ENCODE results near the gene MTHFR. TPM values are rescaled to one million over a fixed set of nuclear protein-coding genes. Genes with fewer than 3 reads are reported as not detected.

Gene MTHFR
- total RNA-seq, 1 experiment from 2014 or later, result 18.2 TPM

DNA sequence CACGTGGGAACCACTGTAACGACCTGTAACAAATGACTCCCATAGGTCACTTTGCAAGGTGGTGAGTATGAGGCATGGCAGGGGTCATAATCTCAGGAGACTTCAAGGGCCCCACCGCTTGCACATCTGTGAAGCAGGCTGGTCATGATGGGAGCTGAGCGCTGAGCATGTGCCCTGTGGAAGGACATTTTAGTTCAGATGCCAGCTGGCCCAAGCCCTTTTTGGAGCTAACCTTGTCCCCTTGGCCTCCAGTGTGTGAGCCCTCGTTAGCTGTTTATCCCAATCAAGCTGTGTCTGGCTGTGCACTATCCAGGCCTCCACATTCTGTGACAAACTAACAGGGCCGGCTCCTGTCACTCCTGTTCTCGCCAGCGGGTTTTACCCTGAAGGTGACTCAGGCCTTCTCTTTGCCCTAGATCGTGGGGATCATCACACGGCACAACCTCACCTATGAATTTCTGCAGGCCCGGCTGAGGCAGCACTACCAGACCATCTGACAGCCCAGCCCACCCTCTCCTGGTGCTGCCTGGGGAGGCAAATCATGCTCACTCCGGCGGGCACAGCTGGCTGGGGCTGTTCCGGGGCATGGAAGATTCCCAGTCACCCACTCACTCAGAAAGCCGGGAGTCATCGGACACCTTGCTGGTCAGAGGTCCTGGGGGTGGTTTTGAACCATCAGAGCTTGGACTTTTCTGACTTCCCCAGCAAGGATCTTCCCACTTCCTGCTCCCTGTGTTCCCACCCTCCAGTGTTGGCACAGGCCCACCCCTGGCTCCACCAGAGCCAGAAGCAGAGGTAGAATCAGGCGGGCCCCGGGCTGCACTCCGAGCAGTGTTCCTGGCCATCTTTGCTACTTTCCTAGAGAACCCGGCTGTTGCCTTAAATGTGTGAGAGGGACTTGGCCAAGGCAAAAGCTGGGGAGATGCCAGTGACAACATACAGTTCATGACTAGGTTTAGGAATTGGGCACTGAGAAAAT, 34.3 kb upstream of the MTHFR start:
- Mint-ChIP-seq H3K4me1 (no peaks in the 10 kb centered on the region), H3K36me3 (ENCODE audit: insufficient read depth in 1 of 3, low read depth in 3 of 3) (peaks cover 26 to 93% (median 78%) of the 10 kb centered on the region in 3 experiments; a peak in 6 of 7 replicates), H3K4me3 (no peak overlapping the region), H3K27ac (no peak overlapping the region), H3K27me3 (ENCODE audit: low read depth) (no peaks in the 10 kb centered on the region), H3K9me3 (no peaks in the 10 kb centered on the region)
- no peak overlapping the region for H3K9ac ChIP-seq (ENCODE audit: extremely low read depth, insufficient read length, low read length)
- H3K18ac ChIP-seq (ENCODE audit: insufficient read length, low read depth, low read length), result no peak overlapping the region
- H3T11ph ChIP-seq (ENCODE audit: low read length), result no peak overlapping the region
- DNase-seq, result no peak
- H3K79me1 ChIP-seq (ENCODE audit: insufficient read depth, low read depth, low read length, poor library complexity, severe bottlenecking), result no peaks in the 10 kb centered on the region
- H2AK5ac ChIP-seq (ENCODE audit: insufficient read length, low read length), result no peak overlapping the region
- no peaks in the 10 kb centered on the region for H3K9me3 ChIP-seq (ENCODE audit: control insufficient read depth, low read depth, low read length)
- H3K56ac ChIP-seq (ENCODE audit: insufficient read length, low read depth, low read length), result no peak overlapping the region
- no peak overlapping the region for H4K5ac ChIP-seq (ENCODE audit: insufficient read length, low read depth, low read length)
- H3K23ac ChIP-seq (ENCODE audit: insufficient read length, low read depth, low read length), result no peak overlapping the region
- H2AFZ ChIP-seq (ENCODE audit: low read length), result no peak overlapping the region
- H3K23me2 ChIP-seq (ENCODE audit: insufficient read length, low read depth, low read length, poor library complexity, severe bottlenecking), result no peaks in the 10 kb centered on the region
- H4K20me1 ChIP-seq (ENCODE audit: control insufficient read depth, insufficient read depth, insufficient read length), result no peaks in the 10 kb centered on the region
- H2BK120ac ChIP-seq (ENCODE audit: low read depth, low read length, poor library complexity, severe bottlenecking), result no peak overlapping the region
- TF ChIP-seq, protein P1, sequence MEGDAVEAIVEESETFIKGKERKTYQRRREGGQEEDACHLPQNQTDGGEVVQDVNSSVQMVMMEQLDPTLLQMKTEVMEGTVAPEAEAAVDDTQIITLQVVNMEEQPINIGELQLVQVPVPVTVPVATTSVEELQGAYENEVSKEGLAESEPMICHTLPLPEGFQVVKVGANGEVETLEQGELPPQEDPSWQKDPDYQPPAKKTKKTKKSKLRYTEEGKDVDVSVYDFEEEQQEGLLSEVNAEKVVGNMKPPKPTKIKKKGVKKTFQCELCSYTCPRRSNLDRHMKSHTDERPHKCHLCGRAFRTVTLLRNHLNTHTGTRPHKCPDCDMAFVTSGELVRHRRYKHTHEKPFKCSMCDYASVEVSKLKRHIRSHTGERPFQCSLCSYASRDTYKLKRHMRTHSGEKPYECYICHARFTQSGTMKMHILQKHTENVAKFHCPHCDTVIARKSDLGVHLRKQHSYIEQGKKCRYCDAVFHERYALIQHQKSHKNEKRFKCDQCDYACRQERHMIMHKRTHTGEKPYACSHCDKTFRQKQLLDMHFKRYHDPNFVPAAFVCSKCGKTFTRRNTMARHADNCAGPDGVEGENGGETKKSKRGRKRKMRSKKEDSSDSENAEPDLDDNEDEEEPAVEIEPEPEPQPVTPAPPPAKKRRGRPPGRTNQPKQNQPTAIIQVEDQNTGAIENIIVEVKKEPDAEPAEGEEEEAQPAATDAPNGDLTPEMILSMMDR (conservative IDR thresholded peaks at IDR 0.05), result no peak
- no peak overlapping the region for H4K91ac ChIP-seq (ENCODE audit: insufficient read length, low read depth, low read length)
- H3K79me2 ChIP-seq (ENCODE audit: insufficient read depth, low read length), result no peaks in the 10 kb centered on the region
- no peak overlapping the region for H3K4ac ChIP-seq (ENCODE audit: low read depth, low read length)
- no peak overlapping the region for H2BK15ac ChIP-seq (ENCODE audit: low read depth, low read length)
- no peak overlapping the region for H2BK20ac ChIP-seq (ENCODE audit: low read depth, low read length, poor library complexity, severe bottlenecking)
- no CpG with 5 or more reads among the region's 20 CpGs for WGBS (ENCODE audit: extremely low coverage, insufficient read length, low lambda C conversion rate)
- no peak overlapping the region for H3K4me2 ChIP-seq (ENCODE audit: insufficient read depth, insufficient read length, low read length)
- no peaks in the 10 kb centered on the region for H3K27me3 ChIP-seq (ENCODE audit: insufficient read depth, low read length)
- no peak overlapping the region for H3K27ac ChIP-seq (ENCODE audit: insufficient read length, low read depth, low read length)
- H4K8ac ChIP-seq (replicated peaks; ENCODE audit: insufficient read length, low read depth, low read length), result no peak overlapping the region
- H2BK5ac ChIP-seq (ENCODE audit: insufficient read length, low read length), result no peak overlapping the region
- H2BK12ac ChIP-seq (ENCODE audit: insufficient read length, low read depth, low read length), result no peak overlapping the region
- no peaks in the 10 kb centered on the region for H3K4me1 ChIP-seq (ENCODE audit: insufficient read depth, low read length)
- H3K14ac ChIP-seq (ENCODE audit: insufficient read depth, low read length), result no peak overlapping the region
